Epithelial cell of proximal tubule (primary cell): Measurements from ENCODE around the gene CALCOCO1. TPM values are rescaled to one million over a fixed set of nuclear protein-coding genes. Genes with fewer than 3 reads are reported as not detected.
A peak's percentile ranks its signal among the peaks of the same experiment; 100 is the strongest.

ENCODE experiments used
- DNase-seq: peaks from one replicate; pipeline ENCODE4 v3.0.0-alpha.2; 2011; ENCODE audit warnings: low read depth
- H3K4me3 ChIP-seq: 2 replicates; pipeline ENCODE4 v1.5.1; 2011; ENCODE audit warnings: low read depth, mild to moderate bottlenecking, low read length
- CTCF ChIP-seq: conservative IDR thresholded peaks from 2 replicates; pipeline ENCODE4 v1.5.1; 2012; ENCODE audit warnings: low read depth, mild to moderate bottlenecking, low read length
- total RNA-seq: library from RNA; depleted of rRNA; stranded (reverse); fragments of >200 nt; gene quantifications from 2 replicates; pipeline ENCODE4 v1.2.3, GENCODE V29; 2015

Gene CALCOCO1
- total RNA-seq, 1 donor from 2014 or later = 41.2 TPM

GRCh38 chr12:53757101-53757770 is 30.0 kb upstream of the CALCOCO1 start:
- peak overlapping the region; percentile 21 for H3K4me3 ChIP-seq
- peak; percentile 89 for TF ChIP-seq CTCF
- DNase-seq = no peak

GRCh38 chr12:53756300-53757100 is 29.2 kb upstream of the CALCOCO1 start:
- H3K4me3 ChIP-seq = peak overlapping the region; percentile 21
- DNase-seq = no peak
- no peak for TF ChIP-seq CTCF

GRCh38 chr12:53755893-53756292 is 28.6 kb upstream of the CALCOCO1 start:
- no peak for TF ChIP-seq CTCF
- H3K4me3 ChIP-seq = no peak overlapping the region
- no peak for DNase-seq

- no peak overlapping the region for H3K4me3 ChIP-seq
- DNase-seq = no peak
- peak; percentile 10 for TF ChIP-seq CTCF
Observed at GRCh38 chr12:53755451-53755891, 28.2 kb upstream of the CALCOCO1 start.

GRCh38 chr12:53754633-53755264 is 27.5 kb upstream of the CALCOCO1 start:
- no peak overlapping the region for H3K4me3 ChIP-seq
- no peak for DNase-seq
- no peak for TF ChIP-seq CTCF

- no peak for DNase-seq
- no peak for TF ChIP-seq CTCF
- no peak overlapping the region for H3K4me3 ChIP-seq
Observed at GRCh38 chr12:53754188-53754585, 26.9 kb upstream of the CALCOCO1 start.
